ENCODE measurements around the gene STEEP1.

Gene STEEP1

DNA sequence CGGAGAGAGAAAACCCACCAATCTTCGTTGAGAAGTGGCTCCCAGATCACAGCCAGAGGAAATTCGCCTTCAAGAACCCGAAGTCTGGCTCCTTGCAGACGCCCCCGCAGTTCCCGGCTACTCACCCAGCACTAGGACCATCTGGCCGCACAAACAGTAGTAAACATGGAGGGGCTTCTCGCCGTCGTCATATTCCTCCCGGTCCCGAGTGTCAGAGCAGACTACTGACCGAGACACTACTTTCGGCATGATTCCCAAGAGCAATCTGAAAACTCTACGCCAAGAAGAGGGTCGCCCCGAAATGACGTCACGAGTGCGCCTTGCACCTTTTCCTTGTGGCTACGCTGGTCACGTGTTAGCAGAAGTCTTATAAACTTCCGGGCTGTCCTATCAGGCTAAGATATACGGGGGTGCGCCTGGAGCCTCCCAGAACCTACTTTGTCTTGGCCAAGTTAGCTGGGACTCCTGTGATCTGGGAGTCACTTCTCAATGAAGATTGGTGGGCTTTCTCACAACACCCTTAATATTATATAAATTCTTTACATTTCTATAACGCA is at the start of gene STEEP1:
STEEP1 (minus strand) TSS at position 303 of the 557 bp plus-strand sequence; CDS start at position 249, 54 bp downstream.
- peak; percentile 71 to 80 for DNase-seq (ENCODE audit: low read depth in 2 of 2)

DNA sequence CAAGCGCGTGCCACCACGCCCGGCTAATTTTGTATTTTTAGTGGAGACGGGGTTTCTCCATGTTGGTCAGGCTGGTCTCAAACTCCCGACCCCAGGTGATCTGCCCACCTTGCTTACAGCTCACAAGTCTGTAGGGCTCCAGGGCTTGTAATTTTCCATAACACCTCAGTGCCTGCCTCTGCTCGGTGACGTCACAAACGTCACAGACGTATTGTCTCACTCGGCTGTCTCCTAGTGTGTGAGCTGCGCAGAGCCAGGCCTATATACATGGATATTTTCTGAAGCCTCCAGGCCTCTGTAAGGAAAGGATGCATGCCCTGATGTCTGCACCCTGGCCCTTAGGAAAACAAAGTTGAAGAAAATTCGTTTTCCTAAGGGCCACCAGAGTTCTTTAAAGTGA is 49.6 kb upstream of the STEEP1 start:
- no peak for DNase-seq (ENCODE audit: low read depth in 2 of 2)

DNA sequence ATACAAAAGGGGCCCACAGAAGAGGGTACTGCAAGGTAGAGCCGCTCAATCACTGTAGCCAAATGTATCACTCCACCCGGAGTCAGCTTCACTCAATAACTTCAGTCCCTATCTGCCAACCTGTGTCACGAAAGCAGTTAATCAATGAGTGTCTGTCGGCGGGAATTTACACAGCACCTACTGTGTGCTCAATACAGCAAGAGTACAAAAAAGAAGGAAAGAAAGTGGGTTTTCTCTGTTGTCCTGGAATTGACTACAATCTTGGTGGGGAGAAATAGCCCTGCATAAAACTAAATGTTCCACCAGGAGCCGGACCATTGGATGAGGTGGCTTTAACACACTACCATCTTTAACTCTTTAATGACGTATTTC is 41.8 kb upstream of the STEEP1 start:
- DNase-seq (ENCODE audit: low read depth in 2 of 2), result no peak

DNA sequence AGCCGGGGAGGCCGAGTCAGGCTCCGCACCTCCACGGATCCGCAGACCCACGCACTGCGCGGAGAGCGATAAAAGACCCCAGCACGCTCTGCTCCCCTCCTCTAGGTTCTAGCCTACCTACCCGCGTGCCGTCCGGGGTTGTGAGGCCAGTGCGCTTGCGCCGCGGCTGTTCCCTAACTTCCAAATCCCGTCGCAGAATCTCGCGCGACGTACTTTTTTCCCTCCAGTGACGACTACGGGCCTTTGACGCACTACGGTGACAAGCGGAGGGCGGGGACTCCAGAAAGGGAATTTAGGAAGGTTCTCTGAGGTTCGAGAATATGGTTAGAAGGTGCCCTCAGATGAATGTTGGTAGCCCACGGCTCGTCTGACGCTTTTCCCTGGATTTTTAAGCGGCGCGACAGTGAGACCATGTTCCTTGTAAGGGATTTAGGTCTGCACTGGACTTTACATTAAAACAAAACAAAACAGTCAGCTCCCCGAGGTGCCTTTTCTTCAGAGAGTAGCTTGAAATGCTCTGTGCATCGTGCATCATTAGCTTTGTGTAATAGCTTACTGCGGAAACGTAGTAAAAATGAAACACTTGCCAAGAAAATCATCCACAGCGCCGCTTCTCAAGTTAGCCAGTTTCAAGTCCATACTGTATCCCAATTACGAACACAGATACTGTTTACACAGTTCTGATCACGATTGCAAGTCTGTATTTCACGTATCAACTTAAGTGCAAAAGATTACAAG is 41.2 kb upstream of the STEEP1 start, which contains the start of gene NKRF:
NKRF (minus strand) TSS at position 145 of the 738 bp plus-strand sequence.
- peak; percentile 76 to 86 for DNase-seq (ENCODE audit: low read depth in 2 of 2)

DNA sequence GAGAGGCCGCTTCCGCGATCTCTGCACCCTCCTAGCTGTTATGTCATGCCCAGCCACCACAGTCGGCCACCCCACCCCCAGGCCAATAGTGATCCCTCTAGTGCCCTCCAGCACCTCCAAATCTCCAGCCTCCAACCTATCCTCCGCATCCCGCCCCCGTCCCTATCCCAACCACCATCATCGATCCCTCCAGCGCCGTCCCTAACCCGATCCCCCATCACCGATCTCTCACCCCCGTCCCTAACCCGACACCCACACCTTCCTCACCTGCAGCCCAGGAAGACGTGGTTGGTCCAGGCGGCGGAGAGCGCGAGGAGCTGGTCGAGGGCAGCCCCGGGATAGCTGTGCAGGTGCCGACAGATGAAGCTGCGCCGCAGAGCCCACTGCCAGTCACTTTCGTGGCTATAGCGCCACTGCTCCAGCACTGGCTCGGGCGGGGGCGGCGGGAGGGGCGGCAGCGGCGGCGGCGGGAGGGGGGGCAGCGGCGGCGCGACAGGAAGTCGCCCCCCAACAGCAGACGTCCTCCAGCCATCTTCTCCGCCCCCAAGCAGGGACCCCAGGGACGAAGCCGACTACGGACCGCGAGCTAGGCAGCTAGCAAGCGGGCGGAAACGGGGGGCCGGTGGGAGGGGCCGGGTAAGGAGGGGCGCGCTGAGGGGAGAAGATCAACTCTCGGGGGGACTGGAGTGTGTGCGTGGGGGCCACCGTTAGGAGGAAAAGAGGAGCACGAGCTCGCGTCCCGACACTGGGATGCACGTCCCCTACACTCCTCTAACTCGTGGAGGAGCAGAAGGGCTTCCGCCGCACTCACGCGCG is 40.5 kb upstream of the STEEP1 start:
- DNase-seq (ENCODE audit: low read depth in 2 of 2), result peak; percentile 8 to 20

DNA sequence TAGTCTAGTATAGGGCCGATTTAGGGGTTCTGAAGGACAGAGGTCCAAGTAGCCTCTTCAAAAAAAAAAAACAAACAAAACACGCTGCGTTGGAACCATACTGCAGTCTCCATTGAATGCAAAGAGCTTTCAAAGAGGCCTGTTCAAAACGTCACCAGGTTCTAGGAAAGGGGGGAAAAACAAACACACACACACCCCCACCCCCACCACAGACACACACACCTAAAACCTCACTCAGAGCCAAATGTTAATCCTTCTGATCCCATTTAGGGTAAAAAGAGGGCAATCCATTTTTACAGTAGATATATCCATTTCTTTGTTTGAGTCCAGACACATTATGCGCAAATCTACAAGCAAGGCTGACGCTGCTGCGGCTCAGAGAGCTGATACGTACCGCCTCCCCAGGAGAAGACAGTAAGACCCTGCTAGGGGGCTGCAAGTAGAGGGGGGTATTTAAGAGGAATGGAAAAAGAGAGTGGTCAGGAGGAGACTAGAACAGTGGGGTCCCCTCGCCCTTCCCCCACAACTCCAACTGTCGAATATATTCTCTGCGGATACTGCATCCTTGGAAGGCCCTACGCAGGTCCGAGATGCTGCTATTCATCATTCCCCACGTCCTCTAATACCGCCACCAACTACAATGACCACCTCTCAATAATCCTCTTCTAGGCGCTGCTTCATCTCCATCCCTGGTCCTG is 39.7 kb upstream of the STEEP1 start:
- no peak for DNase-seq (ENCODE audit: low read depth in 2 of 2)

DNA sequence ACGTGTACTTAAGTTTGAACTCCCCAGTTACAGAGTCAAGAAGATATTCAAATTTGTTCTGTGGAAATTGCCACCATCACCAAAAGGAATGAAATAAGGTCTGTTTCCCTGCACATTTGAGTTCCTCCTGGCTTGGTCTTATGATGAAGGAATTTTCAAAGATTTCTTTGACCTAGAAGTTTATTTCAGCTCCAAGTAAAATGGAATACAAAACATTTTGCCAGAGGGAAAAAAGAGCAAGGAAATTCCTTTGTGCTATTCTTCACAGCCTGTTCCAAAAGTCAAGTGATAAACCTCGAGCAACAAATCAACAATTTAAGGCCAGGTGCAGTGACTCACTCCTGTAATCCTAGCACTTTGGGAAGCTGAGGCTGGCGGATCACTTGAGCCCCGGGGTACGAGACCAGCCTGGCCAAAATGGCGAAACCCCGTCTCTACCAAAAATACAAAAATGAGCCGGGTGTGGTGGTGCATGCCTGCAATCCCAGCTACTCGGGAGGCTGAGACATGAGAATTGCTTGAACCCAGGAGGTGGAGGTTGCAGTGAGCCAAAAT is 37.6 kb upstream of the STEEP1 start:
- DNase-seq (ENCODE audit: low read depth in 2 of 2), result no peak

DNA sequence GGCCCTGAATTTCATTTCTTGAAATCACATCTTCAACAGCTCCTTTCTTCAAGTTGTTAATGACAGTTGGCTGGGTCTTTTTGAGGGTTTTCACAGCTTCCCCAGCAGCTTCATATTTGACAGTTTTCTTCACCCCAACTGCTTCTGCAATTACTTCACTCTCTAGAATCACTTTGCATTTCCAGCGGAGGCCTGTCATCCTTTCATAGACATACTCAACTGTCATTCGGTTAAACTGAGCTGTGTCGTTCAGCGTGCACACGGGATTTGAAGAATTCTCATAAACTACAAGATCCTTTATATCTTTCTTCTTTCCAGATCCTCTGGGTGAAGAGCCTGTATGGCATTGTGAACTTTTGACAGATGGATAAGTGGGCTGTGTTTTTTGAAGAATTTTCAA is 24.6 kb upstream of the STEEP1 start:
- DNase-seq (ENCODE audit: low read depth in 2 of 2), result no peak

DNA sequence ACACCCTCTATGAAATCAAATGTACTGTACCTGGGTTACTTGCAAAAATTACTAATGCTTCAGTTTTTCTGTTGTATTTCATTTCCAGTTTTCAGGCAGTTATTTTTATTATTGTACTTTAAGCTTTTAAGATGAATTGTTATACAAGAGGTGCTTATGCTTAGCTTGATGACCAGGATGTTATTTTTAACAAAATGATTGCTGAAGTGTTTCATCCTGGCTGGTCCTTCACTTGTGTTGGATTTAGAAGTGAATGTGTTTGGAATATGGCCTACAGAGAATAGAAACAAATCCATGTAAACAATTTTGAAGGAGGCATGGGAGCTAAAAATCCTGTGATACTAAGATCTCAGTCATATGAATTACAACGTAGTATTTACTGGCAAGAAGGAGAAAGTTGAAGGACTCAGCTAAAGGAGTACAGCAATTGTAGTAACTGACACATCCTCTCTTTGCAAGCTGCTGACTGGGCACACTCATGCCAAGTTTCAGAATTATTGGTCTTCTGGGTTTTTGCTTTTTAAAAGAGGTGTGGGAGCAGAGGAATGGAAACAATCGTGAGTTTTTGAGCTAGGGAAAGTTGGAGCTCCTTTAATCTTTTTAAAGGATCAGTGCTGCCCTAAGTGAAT is 18.3 kb upstream of the STEEP1 start:
- DNase-seq (ENCODE audit: low read depth in 2 of 2), result no peak

DNA sequence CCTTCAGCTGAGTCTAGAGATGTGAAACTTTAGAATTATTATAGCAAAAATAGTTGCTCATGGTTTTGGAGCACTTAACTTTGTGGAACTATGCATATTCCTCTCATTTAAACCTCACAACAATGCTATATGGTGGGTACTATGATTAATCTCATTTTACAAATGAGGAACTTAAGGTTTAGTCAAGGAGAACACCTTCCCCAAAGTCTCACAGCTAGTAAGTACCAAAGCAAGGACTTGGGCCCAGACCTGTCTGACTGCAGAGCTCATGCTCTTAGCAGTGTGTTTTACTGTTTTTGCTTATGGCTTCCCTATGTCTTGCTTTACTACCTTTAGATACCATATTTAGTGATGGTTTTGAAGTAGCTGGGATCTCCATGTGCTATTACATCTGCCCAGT is 14.2 kb upstream of the STEEP1 start:
- no peak for DNase-seq (ENCODE audit: low read depth in 2 of 2)

DNA sequence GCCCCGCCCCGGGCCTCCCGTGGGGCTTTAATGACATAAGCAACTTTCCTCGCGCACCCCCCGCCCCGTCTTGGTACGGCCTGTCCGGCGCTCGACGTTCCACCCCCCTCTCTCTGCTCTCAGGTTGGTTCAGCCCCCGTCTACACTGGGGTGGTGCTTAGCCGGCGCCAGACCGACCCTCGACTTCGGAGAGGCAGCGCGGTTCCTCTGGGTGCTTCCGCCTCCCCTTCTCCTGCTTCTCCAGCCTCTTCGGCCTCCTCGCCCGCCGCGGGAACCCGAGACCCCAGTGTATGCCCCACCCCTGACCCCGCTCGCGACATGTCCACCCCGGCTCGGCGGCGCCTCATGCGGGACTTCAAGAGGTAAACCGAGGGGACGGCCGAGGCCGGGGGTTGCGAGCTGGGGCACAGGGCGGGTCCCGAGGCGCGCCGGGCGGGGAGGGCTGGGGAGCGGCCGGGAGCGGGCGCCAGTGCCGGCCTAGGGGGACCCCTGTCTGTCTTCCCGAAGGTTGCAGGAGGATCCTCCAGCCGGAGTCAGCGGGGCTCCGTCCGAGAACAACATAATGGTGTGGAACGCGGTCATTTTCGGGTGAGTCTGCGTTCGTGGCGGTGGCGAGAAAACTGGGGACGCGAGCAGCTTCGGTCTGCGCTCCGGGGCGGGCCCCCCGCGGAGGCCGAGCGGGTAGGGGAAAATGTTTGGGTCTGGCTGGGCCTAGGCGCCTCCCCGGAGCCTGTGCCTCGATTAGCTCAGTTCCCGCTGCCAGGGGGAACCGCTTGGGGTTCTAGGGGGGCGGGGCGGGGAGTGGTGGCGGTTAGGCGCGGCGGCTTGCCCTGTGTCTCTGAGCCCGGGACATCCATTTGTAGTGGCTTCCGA is 9.4 kb upstream of the STEEP1 start, which contains the start of gene UBE2A:
UBE2A (plus strand) TSS at position 170 of the 873 bp plus-strand sequence; CDS start at position 319, 149 bp downstream.
- peak; percentile 72 to 80 for DNase-seq (ENCODE audit: low read depth in 2 of 2)

DNA sequence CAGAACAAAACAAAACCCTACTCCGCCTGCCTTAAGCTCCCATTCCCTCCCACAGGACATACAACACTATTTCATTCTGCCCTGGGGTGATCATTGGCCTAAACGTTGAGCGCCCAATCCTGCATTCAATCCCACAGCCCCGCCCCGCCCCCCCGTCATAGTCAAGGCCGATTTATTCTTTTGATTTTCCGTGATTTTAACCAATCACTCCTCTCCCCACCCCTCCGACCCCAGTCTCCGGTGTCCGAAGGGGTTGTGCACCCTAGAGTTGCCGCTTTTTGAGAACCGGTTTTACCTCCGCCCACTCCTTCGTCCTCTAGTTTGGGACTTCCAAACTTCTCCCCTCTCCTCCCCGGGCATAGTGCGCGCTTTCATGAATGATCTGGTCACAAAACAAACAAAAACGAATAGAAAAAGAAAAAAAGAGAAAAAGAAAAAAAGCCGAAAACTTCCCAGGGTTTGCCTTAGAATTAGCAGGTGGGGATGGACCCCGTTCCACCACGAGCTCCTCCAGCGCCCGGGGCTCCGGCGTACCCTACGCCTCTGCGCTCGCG is 8.7 kb upstream of the STEEP1 start:
- DNase-seq (ENCODE audit: low read depth in 2 of 2), result no peak

DNA sequence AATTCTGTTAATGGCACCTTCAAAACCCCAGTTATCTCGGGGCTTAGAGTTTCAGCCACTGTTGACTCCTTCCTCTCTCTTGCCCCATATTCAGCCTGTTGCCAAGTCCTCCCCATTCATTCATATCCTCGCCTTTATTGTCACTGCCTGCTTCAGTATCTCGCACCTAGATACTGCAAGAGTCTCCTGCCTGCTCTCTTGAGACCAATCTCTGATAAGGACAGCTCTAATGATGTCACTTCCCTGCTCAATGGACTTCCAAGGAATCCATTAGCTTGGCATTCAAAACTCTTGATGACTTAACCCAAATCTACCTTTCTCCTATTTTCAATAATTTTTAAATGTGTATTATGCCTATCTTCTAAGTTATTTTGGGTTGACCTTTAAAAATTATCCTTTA is 8.0 kb upstream of the STEEP1 start:
- no peak for DNase-seq (ENCODE audit: low read depth in 2 of 2)

DNA sequence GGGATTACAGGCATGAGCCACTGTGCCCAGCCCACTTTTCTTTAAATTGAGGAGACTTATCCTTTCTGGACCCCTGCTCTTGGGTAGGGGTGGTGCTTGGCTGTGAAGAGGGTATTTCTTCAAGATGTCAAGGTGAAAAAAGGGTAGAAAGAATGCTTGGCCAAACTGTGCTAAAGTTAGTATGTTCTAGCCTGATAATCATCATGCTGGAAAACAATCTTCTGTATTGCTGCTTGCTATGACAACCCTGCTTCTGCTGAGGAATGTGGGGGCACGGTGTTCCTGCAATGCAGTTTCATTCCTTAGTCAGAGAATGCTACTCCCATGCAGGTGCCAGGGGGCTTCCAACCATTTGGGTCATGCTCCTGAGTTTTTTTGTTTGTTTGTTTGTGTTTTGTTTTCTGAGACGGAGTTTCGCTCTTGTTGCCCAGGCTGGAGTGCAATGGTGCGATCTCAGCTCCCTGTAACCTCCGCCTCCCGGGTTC is 5.2 kb upstream of the STEEP1 start:
- no peak for DNase-seq (ENCODE audit: low read depth in 2 of 2)

DNA sequence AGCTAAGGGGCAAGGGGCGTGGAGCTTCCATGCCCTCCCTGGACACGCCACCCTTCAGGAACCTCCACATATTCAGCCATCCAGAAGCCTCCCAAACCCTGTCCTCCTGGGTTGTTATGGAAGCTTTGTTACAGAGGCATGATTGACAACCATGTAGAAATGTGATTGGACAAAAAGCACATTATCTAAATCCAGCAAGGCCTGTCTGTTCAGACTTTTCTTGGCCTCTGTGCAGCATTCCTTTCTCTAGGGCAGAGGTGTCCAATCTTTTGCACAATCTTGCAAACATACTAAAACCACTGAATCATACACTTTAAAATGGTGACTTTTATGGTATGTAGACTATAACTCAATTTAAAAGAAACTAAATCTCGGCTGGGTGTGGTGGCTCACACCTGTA is 12.7 kb downstream of the STEEP1 start:
- no peak for DNase-seq (ENCODE audit: low read depth in 2 of 2)

DNA sequence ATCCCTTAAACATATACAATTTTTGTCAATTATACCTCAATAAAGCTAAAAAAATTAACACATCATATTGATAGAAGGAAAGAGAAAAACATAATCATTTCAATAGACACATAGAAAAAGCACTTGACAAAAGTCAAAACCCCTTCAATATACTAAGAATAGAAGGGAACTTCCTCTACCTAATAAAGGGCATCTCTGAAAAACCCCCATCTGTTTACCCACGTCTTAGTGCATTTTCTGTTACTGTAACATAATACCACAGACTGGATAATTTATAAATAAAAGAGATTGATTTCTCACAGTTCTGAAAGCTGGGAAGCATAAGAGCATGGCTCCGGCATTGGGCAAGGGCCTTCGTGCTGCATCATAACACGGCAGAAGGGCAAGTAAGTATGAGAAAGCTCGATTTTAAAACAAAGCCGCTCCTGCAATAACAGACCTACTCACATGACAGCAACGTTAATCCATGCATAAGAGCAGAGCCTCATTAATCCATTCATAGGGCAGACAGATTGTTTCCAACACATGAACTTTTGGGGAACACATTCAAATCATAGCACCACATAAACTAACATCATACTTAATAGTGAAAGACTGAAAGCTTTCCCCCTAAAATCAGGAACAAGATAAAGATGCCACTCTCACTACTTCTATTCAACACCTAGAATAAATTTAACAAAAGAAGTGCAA is 15.7 kb downstream of the STEEP1 start:
- no peak for DNase-seq (ENCODE audit: low read depth in 2 of 2)

DNA sequence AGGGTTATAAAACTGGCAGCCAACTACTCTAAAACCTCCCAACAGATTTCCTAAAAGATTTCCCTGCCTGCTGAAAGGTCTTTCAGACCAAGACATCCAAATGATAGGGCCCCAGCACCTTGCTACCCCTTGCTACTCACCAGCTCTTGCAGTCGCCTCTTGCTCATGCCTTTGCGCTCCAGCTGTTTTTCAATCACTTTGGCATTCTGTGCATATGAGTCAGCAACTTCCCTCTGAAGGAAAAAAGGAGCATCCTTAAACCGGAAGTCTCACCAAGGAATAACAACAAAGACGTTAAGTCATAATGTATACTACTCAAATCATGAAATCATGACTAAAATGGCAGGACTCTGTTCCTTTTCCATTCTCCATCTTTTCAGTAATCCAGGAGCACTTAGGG is 24.0 kb downstream of the STEEP1 start:
- no peak for DNase-seq (ENCODE audit: low read depth in 2 of 2)

DNA sequence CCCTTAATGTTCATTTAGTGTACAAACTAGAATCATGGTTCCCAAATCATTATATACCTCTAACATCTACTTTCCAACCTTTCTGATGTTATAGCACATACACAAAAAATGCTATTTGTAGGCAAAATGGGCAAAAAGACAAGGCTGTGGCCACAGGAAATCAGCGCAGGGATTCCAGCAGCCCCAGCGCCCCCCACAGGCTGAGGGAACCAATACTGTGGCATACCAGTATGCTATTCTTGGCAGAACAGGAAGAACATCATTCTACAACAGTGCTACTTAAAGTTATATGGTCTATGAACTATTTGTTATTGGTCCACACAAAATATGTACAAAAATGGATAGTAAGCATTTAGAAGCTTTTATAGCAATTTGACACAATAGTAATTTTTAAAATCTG is 25.3 kb downstream of the STEEP1 start:
- no peak for DNase-seq (ENCODE audit: low read depth in 2 of 2)

DNA sequence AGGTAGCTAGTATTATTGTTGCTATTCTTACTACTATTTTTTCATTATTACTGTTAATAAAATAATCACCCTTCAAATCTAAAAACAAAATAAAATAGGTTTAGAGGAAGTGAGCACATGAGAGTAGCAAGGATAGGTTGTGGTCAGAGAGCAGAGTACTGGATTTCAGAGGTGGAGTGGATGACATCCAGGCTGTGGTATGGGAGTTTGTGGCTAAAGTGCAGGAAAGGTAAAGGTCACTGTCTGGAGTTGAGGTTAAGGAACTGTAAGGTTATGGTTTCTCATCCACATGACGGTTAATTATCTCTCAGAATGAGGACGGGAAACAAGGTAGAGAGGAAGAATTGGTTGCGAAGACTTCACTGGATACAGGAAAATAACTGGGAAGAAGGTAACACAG is 27.7 kb downstream of the STEEP1 start:
- DNase-seq (ENCODE audit: low read depth in 2 of 2), result no peak

Measured in stimulated activated CD4-positive, alpha-beta T cell treated with anti-CD3 and anti-CD28 coated beads, Interleukin-12 subunit alpha, Interleukin-12 subunit beta, amount 100 ng/mL, for 24 hours (primary cell).